Measurements from ENCODE around the gene CLDN22. TPM values are rescaled to one million over a fixed set of nuclear protein-coding genes. Genes with fewer than 3 reads are reported as not detected.

CLDN22 gene
- polyA plus RNA-seq, 1 of the 3 experiments (the other 2 are of a cell fraction) = 0.05 TPM

DNA sequence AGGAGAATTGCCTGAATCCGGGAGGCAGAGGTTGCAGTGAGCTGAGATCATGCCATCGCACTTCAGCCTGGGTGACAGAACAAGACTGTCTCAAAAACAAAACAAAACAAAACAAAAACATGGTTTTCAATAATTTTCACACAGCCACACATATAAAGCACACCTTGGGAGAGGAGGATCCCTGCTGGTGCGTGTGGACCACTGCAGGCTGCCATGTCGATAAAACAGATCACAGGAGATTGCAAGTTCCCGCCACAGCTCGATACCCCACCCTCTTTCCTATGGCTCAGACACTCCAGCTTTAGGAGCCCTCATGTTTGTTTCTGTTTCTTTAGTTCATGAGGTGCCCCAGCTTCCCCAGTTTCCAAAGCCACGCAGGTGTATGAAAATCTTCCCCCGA is 33.5 kb upstream of the CLDN22 start:
- H3K36me3 ChIP-seq (replicated peaks in 1 of 2; ENCODE audit: control insufficient read depth in 1 of 2, insufficient read depth in 2 of 2, low read length in 1 of 2) = no peaks in the 10 kb centered on the region
- H4K20me1 ChIP-seq (ENCODE audit: insufficient read depth) = no peaks in the 10 kb centered on the region
- H3K27me3 ChIP-seq (ENCODE audit: insufficient read depth) = no peaks in the 10 kb centered on the region
- no peaks in the 10 kb centered on the region for H3K9me2 ChIP-seq
- ChIA-PET POLR2A (no interaction called here), CTCF (no interaction called here)
- H3K4me3 ChIP-seq (ENCODE audit: low read depth in 2 of 2, low read length in 1 of 2) = no peak overlapping the region
- H3K4me1 ChIP-seq (ENCODE audit: control insufficient read depth in 1 of 2, insufficient read depth in 2 of 2, low read depth in 1 of 2, low read length in 1 of 2) = peaks cover 2 to 18% of the 10 kb centered on the region in 2 experiments; a peak in 2 of 4 replicates
- no peak overlapping the region for H2AFZ ChIP-seq (ENCODE audit: low read depth)
- H3K9ac ChIP-seq = no peak overlapping the region
- WGBS (ENCODE audit: low lambda C conversion rate) = 91% methylated on average over 8 of the region's 8 CpGs
- no peaks in the 10 kb centered on the region for H3K79me2 ChIP-seq (ENCODE audit: insufficient read depth)
- no peak overlapping the region for H3K4me2 ChIP-seq
- peaks cover 8% of the 10 kb centered on the region for H3F3A ChIP-seq (replicated peaks; ENCODE audit: insufficient read depth)
- no peaks in the 10 kb centered on the region for H3K9me3 ChIP-seq
- DNase-seq = no peak
- TF ChIP-seq TEAD4 (IDR thresholded peaks at IDR 0.05; ENCODE audit: borderline replicate concordance, insufficient read depth) = no peak
- TF ChIP-seq USF2 (IDR thresholded peaks at IDR 0.05; ENCODE audit: borderline replicate concordance, low read depth, low read length) = no peak
- TF ChIP-seq RXRA (IDR thresholded peaks at IDR 0.05; ENCODE audit: borderline replicate concordance, low read depth) = no peak
- no peak for TF ChIP-seq RFX5 (IDR thresholded peaks at IDR 0.05; ENCODE audit: low read length)
- H3K27ac ChIP-seq (ENCODE audit: low read depth in 2 of 2, low read length in 1 of 2) = no peak overlapping the region

DNA sequence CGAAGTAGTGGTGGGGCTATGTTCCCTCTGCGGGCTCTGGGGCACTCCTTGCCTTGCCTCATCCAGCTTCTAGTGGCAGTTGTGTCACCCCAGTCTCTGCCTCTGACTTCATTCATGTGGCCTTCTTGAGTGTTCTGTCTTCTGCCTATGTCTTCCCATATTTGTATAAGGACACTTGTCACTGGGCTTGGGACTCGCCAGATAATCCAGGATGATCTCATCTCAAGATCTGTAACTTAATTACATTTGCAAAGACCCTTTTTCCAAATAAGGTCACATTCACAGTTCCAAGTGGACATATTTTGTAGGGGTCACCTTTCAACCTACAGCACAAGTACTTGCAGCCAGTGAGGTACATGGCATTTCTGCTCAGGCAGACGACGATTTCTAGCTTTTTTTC is 32.5 kb upstream of the CLDN22 start:
- H3K27me3 ChIP-seq (ENCODE audit: insufficient read depth) = no peaks in the 10 kb centered on the region
- H3K27ac ChIP-seq (ENCODE audit: low read depth in 2 of 2, low read length in 1 of 2) = no peak overlapping the region
- no peak for DNase-seq
- no peaks in the 10 kb centered on the region for H3K36me3 ChIP-seq (replicated peaks in 1 of 2; ENCODE audit: control insufficient read depth in 1 of 2, insufficient read depth in 2 of 2, low read length in 1 of 2)
- no peaks in the 10 kb centered on the region for H3K9me3 ChIP-seq
- no peak overlapping the region for H2AFZ ChIP-seq (ENCODE audit: low read depth)
- ChIA-PET POLR2A (no interaction called here), CTCF (interaction anchor here (1.9 kb wide), 1 partner anchor 55 kb away, joined by 4 read pairs; no protein-coding TSS in a partner anchor)
- H3K9ac ChIP-seq = no peak overlapping the region
- peaks cover 2 to 18% of the 10 kb centered on the region in 2 experiments; a peak in 2 of 4 replicates for H3K4me1 ChIP-seq (ENCODE audit: control insufficient read depth in 1 of 2, insufficient read depth in 2 of 2, low read depth in 1 of 2, low read length in 1 of 2)
- H3K9me2 ChIP-seq = no peaks in the 10 kb centered on the region
- WGBS (ENCODE audit: low lambda C conversion rate) = 94% methylated on average over 4 of the region's 5 CpGs
- peaks cover 8% of the 10 kb centered on the region for H3F3A ChIP-seq (replicated peaks; ENCODE audit: insufficient read depth)
- no peaks in the 10 kb centered on the region for H4K20me1 ChIP-seq (ENCODE audit: insufficient read depth)
- no peak overlapping the region for H3K4me3 ChIP-seq (ENCODE audit: low read depth in 2 of 2, low read length in 1 of 2)
- no peak overlapping the region for H3K4me2 ChIP-seq
- no peaks in the 10 kb centered on the region for H3K79me2 ChIP-seq (ENCODE audit: insufficient read depth)
- TF ChIP-seq EP300 (IDR thresholded peaks at IDR 0.05; ENCODE audit: borderline replicate concordance in 1 of 2, low read depth in 1 of 2, low read length in 1 of 2) (no peak), PBX3 (IDR thresholded peaks at IDR 0.05) (no peak), RXRA (IDR thresholded peaks at IDR 0.05; ENCODE audit: borderline replicate concordance, low read depth) (no peak), SMC3 (IDR thresholded peaks at IDR 0.05; ENCODE audit: low read depth, low read length) (no peak), MXI1 (IDR thresholded peaks at IDR 0.05; ENCODE audit: low read depth, low read length) (no peak), RCOR1 (IDR thresholded peaks at IDR 0.05; ENCODE audit: low read length) (no peak), NRF1 (IDR thresholded peaks at IDR 0.05; ENCODE audit: low read depth, low read length) (no peak), TEAD4 (IDR thresholded peaks at IDR 0.05; ENCODE audit: borderline replicate concordance, insufficient read depth) (no peak), USF2 (IDR thresholded peaks at IDR 0.05; ENCODE audit: borderline replicate concordance, low read depth, low read length) (no peak), GABPA (IDR thresholded peaks at IDR 0.05; ENCODE audit: low read depth) (no peak), RAD21 (IDR thresholded peaks at IDR 0.05; ENCODE audit: low read length) (no peak), FOXM1 (IDR thresholded peaks at IDR 0.05; ENCODE audit: low read depth) (no peak)
- TF ChIP-seq, protein P1, sequence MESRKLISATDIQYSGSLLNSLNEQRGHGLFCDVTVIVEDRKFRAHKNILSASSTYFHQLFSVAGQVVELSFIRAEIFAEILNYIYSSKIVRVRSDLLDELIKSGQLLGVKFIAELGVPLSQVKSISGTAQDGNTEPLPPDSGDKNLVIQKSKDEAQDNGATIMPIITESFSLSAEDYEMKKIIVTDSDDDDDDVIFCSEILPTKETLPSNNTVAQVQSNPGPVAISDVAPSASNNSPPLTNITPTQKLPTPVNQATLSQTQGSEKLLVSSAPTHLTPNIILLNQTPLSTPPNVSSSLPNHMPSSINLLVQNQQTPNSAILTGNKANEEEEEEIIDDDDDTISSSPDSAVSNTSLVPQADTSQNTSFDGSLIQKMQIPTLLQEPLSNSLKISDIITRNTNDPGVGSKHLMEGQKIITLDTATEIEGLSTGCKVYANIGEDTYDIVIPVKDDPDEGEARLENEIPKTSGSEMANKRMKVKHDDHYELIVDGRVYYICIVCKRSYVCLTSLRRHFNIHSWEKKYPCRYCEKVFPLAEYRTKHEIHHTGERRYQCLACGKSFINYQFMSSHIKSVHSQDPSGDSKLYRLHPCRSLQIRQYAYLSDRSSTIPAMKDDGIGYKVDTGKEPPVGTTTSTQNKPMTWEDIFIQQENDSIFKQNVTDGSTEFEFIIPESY (IDR thresholded peaks at IDR 0.05; ENCODE audit: borderline replicate concordance, low read depth) = no peak
- TF ChIP-seq, protein P2, sequence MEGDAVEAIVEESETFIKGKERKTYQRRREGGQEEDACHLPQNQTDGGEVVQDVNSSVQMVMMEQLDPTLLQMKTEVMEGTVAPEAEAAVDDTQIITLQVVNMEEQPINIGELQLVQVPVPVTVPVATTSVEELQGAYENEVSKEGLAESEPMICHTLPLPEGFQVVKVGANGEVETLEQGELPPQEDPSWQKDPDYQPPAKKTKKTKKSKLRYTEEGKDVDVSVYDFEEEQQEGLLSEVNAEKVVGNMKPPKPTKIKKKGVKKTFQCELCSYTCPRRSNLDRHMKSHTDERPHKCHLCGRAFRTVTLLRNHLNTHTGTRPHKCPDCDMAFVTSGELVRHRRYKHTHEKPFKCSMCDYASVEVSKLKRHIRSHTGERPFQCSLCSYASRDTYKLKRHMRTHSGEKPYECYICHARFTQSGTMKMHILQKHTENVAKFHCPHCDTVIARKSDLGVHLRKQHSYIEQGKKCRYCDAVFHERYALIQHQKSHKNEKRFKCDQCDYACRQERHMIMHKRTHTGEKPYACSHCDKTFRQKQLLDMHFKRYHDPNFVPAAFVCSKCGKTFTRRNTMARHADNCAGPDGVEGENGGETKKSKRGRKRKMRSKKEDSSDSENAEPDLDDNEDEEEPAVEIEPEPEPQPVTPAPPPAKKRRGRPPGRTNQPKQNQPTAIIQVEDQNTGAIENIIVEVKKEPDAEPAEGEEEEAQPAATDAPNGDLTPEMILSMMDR (IDR thresholded peaks at IDR 0.05) = no peak
- TF ChIP-seq, protein P3, sequence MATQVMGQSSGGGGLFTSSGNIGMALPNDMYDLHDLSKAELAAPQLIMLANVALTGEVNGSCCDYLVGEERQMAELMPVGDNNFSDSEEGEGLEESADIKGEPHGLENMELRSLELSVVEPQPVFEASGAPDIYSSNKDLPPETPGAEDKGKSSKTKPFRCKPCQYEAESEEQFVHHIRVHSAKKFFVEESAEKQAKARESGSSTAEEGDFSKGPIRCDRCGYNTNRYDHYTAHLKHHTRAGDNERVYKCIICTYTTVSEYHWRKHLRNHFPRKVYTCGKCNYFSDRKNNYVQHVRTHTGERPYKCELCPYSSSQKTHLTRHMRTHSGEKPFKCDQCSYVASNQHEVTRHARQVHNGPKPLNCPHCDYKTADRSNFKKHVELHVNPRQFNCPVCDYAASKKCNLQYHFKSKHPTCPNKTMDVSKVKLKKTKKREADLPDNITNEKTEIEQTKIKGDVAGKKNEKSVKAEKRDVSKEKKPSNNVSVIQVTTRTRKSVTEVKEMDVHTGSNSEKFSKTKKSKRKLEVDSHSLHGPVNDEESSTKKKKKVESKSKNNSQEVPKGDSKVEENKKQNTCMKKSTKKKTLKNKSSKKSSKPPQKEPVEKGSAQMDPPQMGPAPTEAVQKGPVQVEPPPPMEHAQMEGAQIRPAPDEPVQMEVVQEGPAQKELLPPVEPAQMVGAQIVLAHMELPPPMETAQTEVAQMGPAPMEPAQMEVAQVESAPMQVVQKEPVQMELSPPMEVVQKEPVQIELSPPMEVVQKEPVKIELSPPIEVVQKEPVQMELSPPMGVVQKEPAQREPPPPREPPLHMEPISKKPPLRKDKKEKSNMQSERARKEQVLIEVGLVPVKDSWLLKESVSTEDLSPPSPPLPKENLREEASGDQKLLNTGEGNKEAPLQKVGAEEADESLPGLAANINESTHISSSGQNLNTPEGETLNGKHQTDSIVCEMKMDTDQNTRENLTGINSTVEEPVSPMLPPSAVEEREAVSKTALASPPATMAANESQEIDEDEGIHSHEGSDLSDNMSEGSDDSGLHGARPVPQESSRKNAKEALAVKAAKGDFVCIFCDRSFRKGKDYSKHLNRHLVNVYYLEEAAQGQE (IDR thresholded peaks at IDR 0.05; ENCODE audit: low read depth, low read length) = no peak
